ENCODE data around the gene C20orf96.

GRCh38 chr20:312866-313265 is 22.3 kb upstream of the C20orf96 start:
- TF ChIP-seq CTCF (IDR thresholded peaks at IDR 0.05) (no peak), POLR2A (IDR thresholded peaks at IDR 0.05) (no peak)

Measured in uterus (tissue), 2 donors.